ENCODE measurements around the gene NELFCD. TPM values are rescaled to one million over a fixed set of nuclear protein-coding genes. Genes with fewer than 3 reads are reported as not detected.
"Not testable (repeated sequence)": the region's sequence is repeated elsewhere in the genome, so short reads cannot be mapped to it uniquely, and the experiment has no call there.

The NELFCD gene
- total and polyA plus RNA-seq, 9 of the 15 experiments (the other 6 are each of a cell fraction or from before 2014, with no cell fraction given) = 11.7 to 163 (median 96.5) TPM

DNA sequence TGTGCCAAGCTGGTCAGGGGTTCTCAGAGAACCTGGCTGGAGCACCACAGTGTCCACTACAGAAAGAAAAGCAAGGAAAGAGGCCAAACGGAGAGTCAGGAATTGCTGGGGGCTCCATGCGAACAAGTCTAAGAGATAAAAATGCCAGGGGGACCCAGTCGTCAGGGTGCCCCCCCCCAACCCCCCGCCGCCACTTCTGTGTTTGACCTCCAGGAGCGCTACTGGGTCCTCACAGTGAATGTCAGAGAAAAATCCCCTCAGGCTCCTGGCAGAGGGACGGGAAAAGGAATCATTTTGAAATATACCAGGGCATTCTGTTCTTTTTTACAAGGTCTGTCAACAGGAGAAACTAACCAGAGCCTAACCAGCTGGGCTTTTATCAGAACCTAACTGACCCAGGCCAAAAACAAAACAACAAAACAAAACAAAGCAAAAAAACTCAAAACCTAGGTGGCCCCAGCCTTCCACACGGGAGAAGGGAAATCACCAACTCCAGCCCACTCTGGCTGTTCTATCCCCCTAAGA, 17.9 kb upstream of the NELFCD start (continued):
- TF ChIP-seq ESRRA (IDR thresholded peaks at IDR 0.05; ENCODE audit: borderline replicate concordance, low read depth) (no peak), DPF2 (IDR thresholded peaks at IDR 0.05) (no peak), SLC30A9 (CRISPR knock-in tag; IDR thresholded peaks at IDR 0.05) (no peak), JUND (IDR thresholded peaks at IDR 0.05; ENCODE audit: borderline replicate concordance, low read depth, low read length) (no peak), JUND (tag; IDR thresholded peaks at IDR 0.05; ENCODE audit: borderline replicate concordance, low read depth, low read length) (no peak), ZEB2 (IDR thresholded peaks at IDR 0.05) (no peak), ZNF444 (CRISPR knock-in tag; IDR thresholded peaks at IDR 0.05) (no peak), ZNF274 (IDR thresholded peaks at IDR 0.05; ENCODE audit: borderline replicate concordance, low read depth, low read length) (no peak), OTX1 (CRISPR knock-in tag; IDR thresholded peaks at IDR 0.05) (no peak), ZBTB1 (CRISPR knock-in tag; IDR thresholded peaks at IDR 0.05; ENCODE audit: borderline replicate concordance, low read depth) (no peak), MAFF (IDR thresholded peaks at IDR 0.05; ENCODE audit: low read length) (no peak)
- TF ChIP-seq, protein P1, sequence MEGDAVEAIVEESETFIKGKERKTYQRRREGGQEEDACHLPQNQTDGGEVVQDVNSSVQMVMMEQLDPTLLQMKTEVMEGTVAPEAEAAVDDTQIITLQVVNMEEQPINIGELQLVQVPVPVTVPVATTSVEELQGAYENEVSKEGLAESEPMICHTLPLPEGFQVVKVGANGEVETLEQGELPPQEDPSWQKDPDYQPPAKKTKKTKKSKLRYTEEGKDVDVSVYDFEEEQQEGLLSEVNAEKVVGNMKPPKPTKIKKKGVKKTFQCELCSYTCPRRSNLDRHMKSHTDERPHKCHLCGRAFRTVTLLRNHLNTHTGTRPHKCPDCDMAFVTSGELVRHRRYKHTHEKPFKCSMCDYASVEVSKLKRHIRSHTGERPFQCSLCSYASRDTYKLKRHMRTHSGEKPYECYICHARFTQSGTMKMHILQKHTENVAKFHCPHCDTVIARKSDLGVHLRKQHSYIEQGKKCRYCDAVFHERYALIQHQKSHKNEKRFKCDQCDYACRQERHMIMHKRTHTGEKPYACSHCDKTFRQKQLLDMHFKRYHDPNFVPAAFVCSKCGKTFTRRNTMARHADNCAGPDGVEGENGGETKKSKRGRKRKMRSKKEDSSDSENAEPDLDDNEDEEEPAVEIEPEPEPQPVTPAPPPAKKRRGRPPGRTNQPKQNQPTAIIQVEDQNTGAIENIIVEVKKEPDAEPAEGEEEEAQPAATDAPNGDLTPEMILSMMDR (IDR thresholded peaks at IDR 0.05 in 2 of 3, conservative IDR thresholded peaks at IDR 0.05 in 1 of 3; ENCODE audit: insufficient read depth in 2 of 3, low read depth in 1 of 3, low read length in 3 of 3) = peak in 2 of 3 experiments; percentile 29 to 37; a peak in 4 of 6 replicates
- TF ChIP-seq, protein P2, sequence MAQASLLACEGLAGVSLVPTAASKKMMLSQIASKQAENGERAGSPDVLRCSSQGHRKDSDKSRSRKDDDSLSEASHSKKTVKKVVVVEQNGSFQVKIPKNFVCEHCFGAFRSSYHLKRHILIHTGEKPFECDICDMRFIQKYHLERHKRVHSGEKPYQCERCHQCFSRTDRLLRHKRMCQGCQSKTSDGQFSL (CRISPR knock-in tag; IDR thresholded peaks at IDR 0.05) = no peak
- TF ChIP-seq, protein P2 (tag; IDR thresholded peaks at IDR 0.05) = 0 out of 4 replicates have a peak, but pooled peaks of 1 of the 2 experiments have one; percentile 44
- TF ChIP-seq, protein P3, sequence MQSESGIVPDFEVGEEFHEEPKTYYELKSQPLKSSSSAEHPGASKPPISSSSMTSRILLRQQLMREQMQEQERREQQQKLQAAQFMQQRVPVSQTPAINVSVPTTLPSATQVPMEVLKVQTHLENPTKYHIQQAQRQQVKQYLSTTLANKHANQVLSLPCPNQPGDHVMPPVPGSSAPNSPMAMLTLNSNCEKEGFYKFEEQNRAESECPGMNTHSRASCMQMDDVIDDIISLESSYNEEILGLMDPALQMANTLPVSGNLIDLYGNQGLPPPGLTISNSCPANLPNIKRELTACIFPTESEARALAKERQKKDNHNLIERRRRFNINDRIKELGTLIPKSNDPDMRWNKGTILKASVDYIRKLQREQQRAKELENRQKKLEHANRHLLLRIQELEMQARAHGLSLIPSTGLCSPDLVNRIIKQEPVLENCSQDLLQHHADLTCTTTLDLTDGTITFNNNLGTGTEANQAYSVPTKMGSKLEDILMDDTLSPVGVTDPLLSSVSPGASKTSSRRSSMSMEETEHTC (IDR thresholded peaks at IDR 0.05) = no peak

DNA sequence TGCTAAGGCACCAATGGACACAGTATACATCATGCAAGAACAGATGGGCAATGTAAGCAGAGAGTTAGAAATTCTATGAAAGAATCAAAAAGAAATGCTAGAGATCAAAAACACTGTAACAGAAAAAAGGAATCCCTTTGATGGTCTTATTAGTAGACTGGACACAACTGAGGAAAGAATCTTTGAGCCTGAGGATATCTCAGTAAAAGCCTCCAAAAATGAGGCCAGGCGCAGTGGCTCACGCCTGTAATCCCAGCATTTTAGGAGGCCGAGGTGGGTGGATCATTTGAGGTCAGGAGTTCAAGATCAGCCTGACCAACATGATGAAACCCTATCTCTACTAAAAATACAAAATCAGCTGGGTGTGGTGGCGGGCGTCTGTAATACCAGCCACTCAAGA, 17.1 kb upstream of the NELFCD start:
- ATAC-seq; BruUV-seq (replicated peaks); H3K4me2 ChIP-seq (ENCODE audit: insufficient read depth, low read length); H3K4me3 ChIP-seq; H3K27ac ChIP-seq (ENCODE audit: extremely low read depth, low read depth, low read length); H3K9me3 ChIP-seq (replicated peaks; ENCODE audit: control insufficient read depth, insufficient read depth, low read depth, low read length); DNase-seq (ENCODE audit: extremely low read depth in 1 of 4, low spot score in 3 of 4); H3K79me2 ChIP-seq (ENCODE audit: control insufficient read depth, insufficient read depth, low read length); H3K4me1 ChIP-seq (replicated peaks in 1 of 2; ENCODE audit: control insufficient read depth in 2 of 2, insufficient read depth in 2 of 2, low read length in 2 of 2); FAIRE-seq; H3K9me1 ChIP-seq (ENCODE audit: control insufficient read depth, insufficient read depth, low read length); H3K36me3 ChIP-seq (ENCODE audit: control insufficient read depth, insufficient read depth, low read length); H2AFZ ChIP-seq (ENCODE audit: low read depth, low read length); H4K20me1 ChIP-seq (replicated peaks; ENCODE audit: control insufficient read depth, insufficient read depth, low read length); POLR2A ChIA-PET; intact Hi-C loops (cut with micrococcal nuclease); H3K9ac ChIP-seq (ENCODE audit: insufficient read depth in 1 of 2, low read depth in 2 of 2, low read length in 2 of 2); CTCF ChIA-PET (ENCODE audit: low intra/inter-chr PET ratio); in situ Hi-C loops (cut with MboI): not testable (repeated sequence)
- 2% methylated on average over 5 of the region's 5 CpGs for WGBS (ENCODE audit: insufficient coverage, low coverage, missing lambda C conversion rate)
- H3K27me3 ChIP-seq (ENCODE audit: control insufficient read depth in 2 of 2, insufficient read depth in 2 of 2, low read length in 2 of 2) = peaks cover 26 to 38% of the 10 kb centered on the region in 2 experiments
